Right cardiac atrium (tissue), 5 donors: ENCODE measurements around the gene SRP14. TPM values are rescaled to one million over a fixed set of nuclear protein-coding genes. Genes with fewer than 3 reads are reported as not detected.
"Not testable (repeated sequence)": the region's sequence is repeated elsewhere in the genome, so short reads cannot be mapped to it uniquely, and the experiment has no call there.

Experiments used
- ATAC-seq, 2 donors: fragments of 200-7000 bp; cut with Tn5 transposase; one replicate each; pipeline versions ENCODE4 v1.8.0 to v1.9.1; 2020; ENCODE audit warnings: moderate library complexity in 2 of 2, mild to moderate bottlenecking in 1 of 2
- DNase-seq, 3 donors: peaks; one replicate each; pipeline ENCODE4 v3.0.0-alpha.2; 2020
- H3K27ac ChIP-seq: one replicate; pipeline ENCODE4 v1.5.1; 2013; ENCODE audit warnings: mild to moderate bottlenecking, low read length, control low read depth, moderate library complexity
- H3K27me3 ChIP-seq: one replicate; pipeline ENCODE4 v1.6.1; 2013; ENCODE audit not compliant: control insufficient read depth, insufficient read depth
- H3K4me1 ChIP-seq: one replicate; pipeline ENCODE4 v1.6.1; 2013; ENCODE audit warnings: low read length; ENCODE audit not compliant: control insufficient read depth, insufficient read depth
- H3K4me3 ChIP-seq: one replicate; pipeline ENCODE4 v1.5.1; 2013; ENCODE audit warnings: low read length, control low read depth
- H3K9me3 ChIP-seq: one replicate; pipeline ENCODE4 v1.6.1; 2013; ENCODE audit warnings: low read length; ENCODE audit not compliant: control insufficient read depth
- WGBS: extraction: QIAGEN DNeasy Blood & Tissue Kit; methylation state at CpG from one replicate; pipeline ENCODE4 v1.1.7; 2013; 5-methylcytosine and 5-hydroxymethylcytosine counted together
- intact Hi-C, 4 donors: fragments of 100-400 bp; cut with DNase I; formaldehyde crosslinking; loops; one replicate each; pipeline versions ENCODE4 v1.11.0 to v1.14.0; 2022 to 2023
- polyA plus RNA-seq: library from polyadenylated mRNA; stranded (reverse); fragments of 200-250 nt; gene quantifications from one replicate; pipeline ENCODE4 v1.2.3, GENCODE V29; 2013
- total RNA-seq, 4 donors: library from RNA; stranded (reverse); fragmentation: NEBNext Ultra II Directional; extraction: Animal tissue kit (Norgen Biotek cat#: 25700); gene quantifications; one replicate each; pipeline ENCODE4 v1.2.1, GENCODE V29; 2021
- donor health status: healthy with polysubstance abuse.
- donor health status: DM: no; HTN: yes; CAD: no.
- donor health status: DM: no; HTN: no; CAD: no.
- donor health status: DM: no; HTN: yes; CAD: no; lungs with severe emphysema.
- donor health status: DM: yes; HTN: yes; CAD: no.

The SRP14 gene
- total and polyA plus RNA-seq, 5 donors, result 184 to 574 (median 214) TPM

- ATAC-seq (no peak), DNase-seq (no peak)
- no peak overlapping the region for H3K4me3 ChIP-seq
- WGBS, result 93% methylated on average over 6 of the region's 6 CpGs
- no peaks in the 10 kb centered on the region for H3K9me3 ChIP-seq
- no peaks in the 10 kb centered on the region for H3K4me1 ChIP-seq
- intact Hi-C loops, result no loop called here
- H3K27me3 ChIP-seq, result no peaks in the 10 kb centered on the region
- H3K27ac ChIP-seq, result no peak overlapping the region
Observed at GRCh38 chr15:39997639-39998038, 41.3 kb downstream of the SRP14 start.

- 98% methylated on average over 1 of the region's 1 CpG for WGBS
- Histone ChIP-seq H3K4me1 (no peaks in the 10 kb centered on the region), H3K27me3 (no peaks in the 10 kb centered on the region), H3K27ac (no peak overlapping the region), H3K9me3 (no peaks in the 10 kb centered on the region), H3K4me3 (no peak overlapping the region)
- intact Hi-C loops, result no loop called here
- ATAC-seq (no peak), DNase-seq (no peak)
Observed at GRCh38 chr15:39997031-39997430, 42.0 kb downstream of the SRP14 start.

- H3K4me3 ChIP-seq, intact Hi-C loops, H3K9me3 ChIP-seq, H3K27me3 ChIP-seq, ATAC-seq, H3K27ac ChIP-seq, DNase-seq, H3K4me1 ChIP-seq: not testable (repeated sequence)
- 98% methylated on average over 2 of the region's 2 CpGs for WGBS
Observed at GRCh38 chr15:39996228-39996627, 42.8 kb downstream of the SRP14 start.

GRCh38 chr15:39992953-39993352, 46.0 kb downstream of the SRP14 start:
- H3K4me3 ChIP-seq, ATAC-seq, H3K4me1 ChIP-seq, DNase-seq, H3K9me3 ChIP-seq, intact Hi-C loops, H3K27ac ChIP-seq, H3K27me3 ChIP-seq: not testable (repeated sequence)
- WGBS, result 96% methylated on average over 5 of the region's 5 CpGs

- H3K4me3 ChIP-seq, result no peak overlapping the region
- ATAC-seq (no peak), DNase-seq (no peak)
- 76% methylated on average over 6 of the region's 6 CpGs for WGBS
- intact Hi-C loops, result no loop called here
- no peaks in the 10 kb centered on the region for H3K9me3 ChIP-seq
- H3K27me3 ChIP-seq, result no peaks in the 10 kb centered on the region
- H3K4me1 ChIP-seq, result no peaks in the 10 kb centered on the region
- no peak overlapping the region for H3K27ac ChIP-seq
Observed at GRCh38 chr15:39990706-39991105, 48.3 kb downstream of the SRP14 start.

GRCh38 chr15:39987821-39988220, 51.2 kb downstream of the SRP14 start:
- Histone ChIP-seq H3K9me3 (no peaks in the 10 kb centered on the region), H3K27ac (no peak overlapping the region), H3K4me3 (no peak overlapping the region), H3K27me3 (no peaks in the 10 kb centered on the region), H3K4me1 (no peaks in the 10 kb centered on the region)
- DNase-seq (no peak), ATAC-seq (no peak)
- WGBS, result 89% methylated on average over 7 of the region's 7 CpGs
- intact Hi-C loops, result no loop called here

Other genes starting within 250 kb of the SRP14 start
- gene GPR176, start 118.9 kb downstream of the SRP14 start, total RNA-seq, result 1 to 10 TPM; 1.4 to 3.9 (median 1.8) TPM
- gene GPR176, start 118.9 kb downstream of the SRP14 start, polyA plus RNA-seq, result 1.8 TPM
- gene EIF2AK4, start 105.1 kb downstream of the SRP14 start, total RNA-seq, result 10 to 100 TPM; 22.3 to 28.3 (median 25.1) TPM
- gene EIF2AK4, start 105.1 kb downstream of the SRP14 start, polyA plus RNA-seq, result 35.4 TPM
- 1 to 10 TPM; 3.0 to 9.9 (median 8.5) TPM for gene BMF, start 69.7 kb upstream of the SRP14 start, total RNA-seq
- 2.9 TPM for gene BMF, start 69.7 kb upstream of the SRP14 start, polyA plus RNA-seq
- 1 to 10 TPM in 3 of 4 donors, not detected in 1; 1.4 to 1.8 (median 1.7) TPM for gene BUB1B, start 121.9 kb upstream of the SRP14 start, total RNA-seq
- gene BUB1B, start 121.9 kb upstream of the SRP14 start, polyA plus RNA-seq, result 0.18 TPM
- 10 to 100 TPM in 3 of 4 donors, 1 to 10 TPM in 1; 9.2 to 22.6 (median 16.8) TPM for gene PAK6, start 199.9 kb upstream of the SRP14 start, total RNA-seq
- 13.0 TPM for gene PAK6, start 199.9 kb upstream of the SRP14 start, polyA plus RNA-seq
- gene ANKRD63, start 243.9 kb upstream of the SRP14 start, total RNA-seq, result 1 to 10 TPM in 3 of 4 donors, under 1 TPM in 1; 0.42 to 5.0 (median 4.4) TPM
- 0.68 TPM for gene ANKRD63, start 243.9 kb upstream of the SRP14 start, polyA plus RNA-seq